GM21737 (cell line): ENCODE measurements around the gene IGFBP6.

Experiments
- ATAC-seq: cut with Tn5 transposase; IDR thresholded peaks from one replicate; pipeline ENCODE4 v1.9.1; 2021; ENCODE audit warnings: mild to moderate bottlenecking, moderate library complexity; ENCODE audit not compliant: unreplicated experiment

IGFBP6 gene

DNA sequence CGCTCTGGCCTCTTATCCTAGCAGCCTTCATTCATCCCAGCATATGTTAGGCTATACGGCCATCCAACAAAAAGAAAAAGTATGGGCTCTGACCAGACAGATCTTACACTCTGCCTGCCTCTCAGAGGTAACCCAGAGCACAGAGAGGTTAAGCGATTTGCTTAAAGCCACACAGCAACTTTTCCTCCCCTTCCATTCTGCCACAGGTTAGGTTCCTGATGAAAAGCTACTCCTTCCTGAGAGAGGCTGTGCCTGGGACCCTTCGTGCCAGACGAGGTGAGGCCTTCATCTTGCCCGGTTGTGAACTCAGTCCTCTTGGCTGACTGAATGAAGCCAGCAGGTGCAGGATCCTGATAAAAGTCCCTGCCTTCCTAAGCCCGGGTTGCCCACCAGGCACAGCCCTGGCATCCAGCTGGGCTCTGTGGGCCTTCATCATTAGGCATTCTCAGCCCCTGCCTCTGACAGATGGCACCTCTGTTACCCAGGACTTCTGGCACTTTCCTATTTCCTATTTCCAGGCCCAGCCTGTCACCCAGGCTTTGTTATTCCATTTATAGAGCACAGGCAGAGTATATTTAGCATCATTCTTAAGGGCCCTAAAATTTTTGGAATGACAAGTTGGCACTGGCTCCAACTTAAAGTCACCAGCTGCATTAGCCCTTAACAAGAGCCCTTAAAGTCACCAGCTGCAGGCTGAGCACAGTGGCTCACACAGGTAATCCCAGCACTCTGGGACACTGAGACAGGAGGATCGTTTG, 18.6 kb downstream of the IGFBP6 start:
- no peak for ATAC-seq

DNA sequence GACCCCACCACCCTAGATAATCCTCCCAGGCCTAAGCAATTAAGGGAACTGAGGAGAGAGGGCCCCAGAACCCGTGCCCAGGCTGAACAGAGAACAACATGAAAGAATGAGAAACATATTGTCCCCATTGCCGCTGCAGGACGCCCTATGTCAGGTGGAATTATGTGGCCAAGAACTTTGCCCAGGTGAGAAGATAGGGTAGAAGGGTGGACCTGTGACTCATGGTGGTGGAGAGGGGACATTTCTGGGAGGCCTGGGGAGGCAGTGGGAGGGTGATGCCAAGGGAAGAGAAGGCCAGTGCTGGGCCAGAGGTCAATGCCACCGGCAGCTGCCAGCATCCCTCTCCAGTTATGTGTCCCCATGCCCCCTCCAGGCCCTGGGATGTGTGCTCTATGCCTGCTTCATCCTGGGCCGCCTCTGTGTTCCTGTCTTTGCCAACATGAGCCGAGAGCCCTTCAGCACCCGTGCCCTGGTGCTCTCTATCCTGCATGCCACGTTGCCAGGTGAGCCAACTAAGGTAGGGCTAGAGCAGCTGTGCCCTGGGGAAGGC, 21.4 kb downstream of the IGFBP6 start:
- no peak for ATAC-seq

DNA sequence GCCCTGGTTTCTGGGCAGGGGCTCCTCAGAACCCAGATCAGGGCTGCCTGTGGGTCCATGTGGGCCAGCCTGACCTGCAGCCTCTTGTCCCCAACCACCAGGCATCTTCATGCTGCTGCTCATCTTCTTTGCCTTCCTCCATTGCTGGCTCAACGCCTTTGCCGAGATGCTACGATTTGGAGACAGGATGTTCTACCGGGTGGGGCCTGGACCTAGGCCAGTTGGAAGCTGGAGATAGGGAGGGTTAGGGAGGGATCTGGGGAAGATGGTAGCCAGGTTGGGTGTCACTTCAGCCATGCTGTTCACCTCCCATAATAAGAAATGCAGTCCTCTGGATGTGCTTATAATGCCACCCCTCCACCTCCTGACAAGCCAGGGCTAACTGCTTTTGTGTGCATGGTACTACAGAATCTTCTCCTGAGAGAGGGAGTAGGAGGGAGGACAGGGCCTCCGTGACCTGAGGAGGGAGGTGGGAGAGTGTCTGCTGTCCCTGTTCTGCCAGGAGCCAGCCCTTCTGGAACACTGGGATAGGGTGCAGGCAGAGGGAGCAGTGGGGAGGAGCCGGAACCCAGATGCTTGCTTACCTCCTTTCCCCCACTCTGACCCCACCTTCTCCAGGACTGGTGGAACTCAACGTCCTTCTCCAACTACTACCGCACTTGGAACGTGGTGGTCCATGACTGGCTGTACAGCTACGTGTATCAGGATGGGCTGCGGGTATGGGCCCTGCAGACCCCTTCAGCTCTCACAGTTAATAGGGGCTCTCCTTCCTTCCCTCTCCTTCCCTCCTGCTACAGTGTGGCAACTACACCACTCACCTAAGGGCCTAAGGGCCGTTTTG, 23.4 kb downstream of the IGFBP6 start:
- no peak for ATAC-seq

DNA sequence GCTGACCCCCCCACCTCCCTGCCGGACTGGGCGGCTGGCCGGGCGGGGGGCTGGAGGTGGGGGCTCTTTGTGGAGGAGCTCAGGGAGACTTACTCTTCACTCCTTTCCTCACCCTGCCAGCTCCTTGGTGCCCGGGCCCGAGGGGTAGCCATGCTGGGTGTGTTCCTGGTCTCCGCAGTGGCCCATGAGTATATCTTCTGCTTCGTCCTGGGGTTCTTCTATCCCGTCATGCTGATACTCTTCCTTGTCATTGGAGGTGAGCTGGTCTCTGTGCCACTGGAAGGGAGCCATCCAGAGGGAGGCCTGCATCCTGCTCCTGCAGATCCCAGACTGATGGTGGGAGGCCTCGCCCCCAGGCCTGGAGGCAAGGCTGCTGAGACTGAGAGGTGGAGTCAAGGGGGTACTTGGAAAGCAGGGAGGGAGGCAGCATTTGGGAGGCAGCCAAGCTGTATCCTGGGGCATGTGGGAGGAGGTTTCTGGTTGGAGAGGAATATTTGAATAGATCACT, 25.5 kb downstream of the IGFBP6 start:
- ATAC-seq, result no peak

DNA sequence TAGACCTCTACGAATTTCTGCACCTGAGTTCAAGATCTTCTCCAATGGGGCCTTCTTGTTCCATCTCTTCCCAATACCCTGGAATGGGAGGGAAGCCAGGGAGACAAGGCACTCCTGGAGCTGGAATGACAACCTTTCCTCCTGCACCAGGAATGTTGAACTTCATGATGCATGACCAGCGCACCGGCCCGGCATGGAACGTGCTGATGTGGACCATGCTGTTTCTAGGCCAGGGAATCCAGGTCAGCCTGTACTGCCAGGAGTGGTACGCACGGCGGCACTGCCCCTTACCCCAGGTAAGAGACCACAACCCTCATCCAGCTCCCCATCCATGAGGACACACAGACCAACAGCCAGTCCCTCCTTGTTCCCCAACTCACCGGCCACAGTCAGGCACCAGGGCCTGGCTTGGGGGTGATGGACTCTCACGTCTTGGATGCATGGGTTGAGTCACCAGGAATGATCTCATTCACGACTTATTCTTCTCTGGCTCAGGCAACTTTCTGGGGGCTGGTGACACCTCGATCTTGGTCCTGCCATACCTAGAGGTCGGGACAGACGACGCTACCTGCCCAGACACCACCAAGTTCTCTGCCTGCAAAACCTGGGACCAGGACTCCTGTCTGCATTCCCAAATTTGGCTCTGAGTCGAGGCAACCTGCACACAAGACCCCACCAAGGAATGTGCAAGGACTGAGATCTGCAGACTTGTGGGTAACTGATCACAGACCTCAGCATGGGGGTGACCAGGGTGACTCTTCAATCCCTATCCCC, 26.3 kb downstream of the IGFBP6 start:
- no peak for ATAC-seq

DNA sequence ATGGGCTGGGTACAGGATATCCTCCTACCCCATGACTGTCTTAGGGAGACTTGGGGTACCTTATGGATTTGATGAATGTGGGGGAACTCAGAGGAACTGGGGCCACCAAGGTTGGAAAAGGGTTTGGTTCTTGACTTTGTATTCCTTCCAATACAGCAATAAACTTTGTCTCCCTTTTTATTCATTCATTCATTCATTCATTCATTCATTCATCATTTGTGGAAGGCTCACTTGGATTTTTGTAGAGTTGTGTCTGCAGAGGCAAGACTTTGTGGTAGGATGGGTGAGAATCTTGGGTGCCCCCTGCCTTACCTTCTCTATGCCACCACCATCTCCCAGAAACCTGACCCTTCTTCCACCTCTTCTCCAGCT, 26.9 kb downstream of the IGFBP6 start:
- no peak for ATAC-seq

DNA sequence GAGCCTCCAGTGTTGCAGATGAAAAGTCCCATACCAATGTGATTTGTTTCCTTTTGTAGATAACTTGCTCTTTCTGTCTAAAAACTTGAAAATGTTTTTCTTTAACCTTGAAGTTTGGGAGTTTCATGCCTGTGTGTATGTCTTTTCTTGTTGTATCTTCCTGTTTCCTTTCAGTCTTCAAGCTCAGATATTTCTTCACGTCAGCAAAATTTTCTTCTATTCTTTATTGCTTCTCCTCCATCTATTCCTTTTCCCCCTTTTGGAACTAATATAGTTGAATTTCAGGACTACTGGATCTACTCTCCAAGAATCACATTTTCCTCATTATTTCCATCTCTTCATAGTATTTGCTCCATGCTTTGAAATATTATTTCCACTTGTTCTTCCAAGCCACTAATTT, 29.7 kb downstream of the IGFBP6 start:
- ATAC-seq, result no peak

DNA sequence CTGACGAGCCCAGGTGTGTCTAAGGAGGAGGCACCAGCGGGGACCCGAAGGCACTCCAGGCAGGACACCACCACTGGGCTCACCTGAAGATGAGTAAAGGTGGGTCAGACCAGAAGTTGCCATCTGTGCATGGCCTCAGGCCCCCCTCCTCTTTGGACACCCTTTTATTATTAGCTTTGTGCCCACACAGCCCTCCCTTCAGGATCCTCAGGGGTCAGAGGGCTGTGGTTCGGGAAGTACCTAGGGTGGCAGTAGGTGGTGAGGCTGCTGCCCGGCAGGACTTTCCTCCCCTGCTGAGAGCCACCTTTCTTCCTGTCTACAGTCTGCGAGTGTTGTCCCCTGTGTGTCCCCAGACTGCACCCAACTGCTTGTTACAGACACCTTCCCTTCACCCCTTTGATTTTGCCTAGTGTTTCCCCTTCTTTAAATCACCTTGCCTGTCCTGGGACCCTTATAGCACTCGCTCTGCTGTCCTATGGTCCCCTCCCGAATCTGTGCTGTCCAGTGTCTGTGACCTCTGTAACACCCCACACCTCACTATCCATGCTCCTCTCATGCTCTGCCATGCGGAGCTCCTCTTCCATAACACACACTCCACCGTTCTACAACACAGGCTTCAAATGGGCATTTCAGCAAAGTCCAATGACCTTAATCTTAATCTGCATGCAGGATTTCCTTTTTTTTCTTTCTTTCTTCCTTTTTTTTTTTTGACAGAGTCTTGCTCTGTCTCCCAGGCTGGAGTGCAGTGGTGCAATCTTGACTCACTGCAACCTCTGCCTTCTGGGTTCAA, 31.5 kb downstream of the IGFBP6 start:
- no peak for ATAC-seq

DNA sequence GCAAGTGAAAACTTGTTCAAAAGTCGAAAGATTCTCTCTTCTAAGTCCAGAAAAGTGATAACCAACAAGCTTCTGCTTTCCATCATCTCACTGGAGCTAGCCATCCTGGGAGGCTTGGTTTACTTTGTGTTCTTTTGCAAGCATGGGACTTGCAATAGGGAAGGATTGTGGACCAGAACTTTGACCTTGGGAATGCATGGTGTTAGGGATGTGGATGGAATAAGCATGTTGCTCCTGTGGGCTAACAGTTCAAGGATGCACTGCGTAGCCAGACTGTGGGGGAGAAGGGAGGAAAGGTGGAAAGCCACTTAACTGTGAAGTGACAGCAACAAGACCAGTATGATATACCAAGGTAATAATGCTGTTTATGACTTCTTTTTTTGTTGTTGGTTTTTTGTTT, 34.4 kb downstream of the IGFBP6 start:
- ATAC-seq, result no peak

DNA sequence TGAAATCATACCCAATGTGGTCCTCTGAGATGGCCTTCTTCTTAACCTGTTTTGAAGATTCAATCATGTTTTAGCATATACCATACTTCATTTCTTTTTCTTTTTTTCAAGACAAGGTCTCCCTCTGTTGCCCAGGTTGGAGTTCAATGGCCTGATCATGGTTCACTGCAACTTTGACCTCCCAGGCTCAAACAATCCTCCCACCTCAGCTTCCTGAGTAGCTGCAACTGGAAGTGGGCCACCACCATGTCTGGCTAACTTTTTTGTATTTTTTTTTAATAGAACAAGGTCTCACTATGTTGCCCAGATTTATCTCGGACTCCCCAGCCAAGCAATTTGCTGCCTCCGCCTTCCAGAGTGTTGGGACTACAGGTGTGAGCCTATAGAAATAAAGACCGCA, 36.3 kb downstream of the IGFBP6 start:
- ATAC-seq, result no peak

DNA sequence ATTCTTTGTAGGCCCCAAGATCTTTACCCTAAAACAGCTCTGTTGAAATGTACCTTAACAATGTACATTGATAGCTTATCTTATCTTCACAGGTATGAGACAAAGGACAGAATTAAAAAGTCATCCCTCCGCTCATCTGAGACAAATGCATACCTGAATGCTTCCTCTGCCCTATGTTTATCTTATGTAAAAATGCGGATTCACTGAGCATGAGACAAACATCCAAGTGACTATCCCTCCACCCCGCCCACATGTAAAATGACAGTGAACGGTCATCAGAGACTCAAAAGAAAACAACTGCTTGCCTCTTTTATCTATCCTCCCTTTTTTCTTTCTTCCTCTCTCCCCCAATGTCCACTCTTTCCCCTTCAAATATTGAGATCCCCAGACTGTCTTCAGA, 45.9 kb downstream of the IGFBP6 start:
- no peak for ATAC-seq

DNA sequence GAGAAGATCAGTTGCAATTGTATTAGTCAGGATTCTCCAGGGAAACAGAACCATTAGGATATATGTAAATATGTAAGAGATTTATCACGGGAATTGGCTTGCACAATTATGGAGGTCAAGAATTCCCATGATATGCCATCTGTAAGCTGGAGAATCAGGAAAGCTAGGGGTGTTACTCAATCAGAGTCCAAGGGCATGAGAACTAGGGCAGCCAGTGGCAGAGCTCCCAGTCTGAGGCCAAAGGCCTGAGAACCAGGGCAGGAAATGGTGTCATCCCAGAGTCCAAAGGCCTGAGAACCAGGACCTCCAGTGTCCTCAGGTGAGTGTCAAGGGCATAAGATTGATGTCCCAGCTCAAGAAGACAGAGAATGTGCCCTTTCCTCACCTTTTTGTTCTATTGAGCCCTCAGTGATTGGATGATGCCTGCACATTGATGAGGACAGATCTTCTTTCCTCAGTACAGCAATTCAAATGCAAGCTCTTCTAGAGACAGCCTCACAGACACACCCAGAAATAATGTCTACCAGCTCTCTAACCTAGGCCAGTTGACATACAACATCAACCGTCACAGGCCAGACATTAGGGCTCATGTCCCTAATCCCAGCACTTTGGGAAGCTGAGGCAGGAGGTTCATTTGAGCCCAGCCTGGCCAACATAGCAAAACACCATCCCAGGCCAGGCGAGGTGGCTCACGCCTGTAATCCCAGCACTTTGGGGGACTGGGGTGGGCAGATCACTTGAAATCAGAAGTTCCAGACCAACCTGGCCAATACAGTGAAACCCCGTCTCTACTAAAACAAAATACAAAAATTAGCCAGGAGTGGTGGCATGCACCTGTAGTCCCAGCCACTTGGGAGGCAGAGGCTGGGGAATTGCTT, 48.2 kb downstream of the IGFBP6 start:
- ATAC-seq, result no peak

DNA sequence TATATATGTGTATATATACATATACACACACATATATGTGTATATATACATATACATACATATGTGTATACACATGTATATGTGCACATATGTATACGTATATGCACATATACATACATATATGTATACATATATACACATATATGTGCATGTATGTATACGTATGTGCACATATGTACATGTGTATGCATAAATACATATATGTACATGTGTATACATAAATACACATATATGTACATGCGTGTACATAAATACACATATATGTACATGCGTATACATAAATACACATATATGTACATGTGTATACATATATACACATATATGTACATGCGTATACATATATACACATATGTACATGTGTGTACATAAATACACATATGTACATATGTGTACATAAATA, 49.7 kb downstream of the IGFBP6 start:
- no peak for ATAC-seq

DNA sequence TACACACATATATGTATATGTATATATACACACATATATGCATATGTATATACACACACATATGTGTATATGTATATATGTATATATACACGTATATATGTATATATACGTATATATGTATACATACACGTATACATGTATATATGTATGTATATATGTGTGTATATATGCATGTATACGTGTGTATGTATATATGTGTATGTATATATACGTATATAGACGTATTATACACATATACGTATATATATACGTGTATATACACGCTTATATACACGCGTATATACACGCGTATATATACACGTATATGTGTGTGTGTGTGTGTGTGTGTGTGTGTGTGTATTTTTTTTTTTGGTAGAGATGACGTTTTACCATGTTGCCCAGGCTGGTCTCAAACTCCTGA, 50.2 kb downstream of the IGFBP6 start:
- no peak for ATAC-seq

DNA sequence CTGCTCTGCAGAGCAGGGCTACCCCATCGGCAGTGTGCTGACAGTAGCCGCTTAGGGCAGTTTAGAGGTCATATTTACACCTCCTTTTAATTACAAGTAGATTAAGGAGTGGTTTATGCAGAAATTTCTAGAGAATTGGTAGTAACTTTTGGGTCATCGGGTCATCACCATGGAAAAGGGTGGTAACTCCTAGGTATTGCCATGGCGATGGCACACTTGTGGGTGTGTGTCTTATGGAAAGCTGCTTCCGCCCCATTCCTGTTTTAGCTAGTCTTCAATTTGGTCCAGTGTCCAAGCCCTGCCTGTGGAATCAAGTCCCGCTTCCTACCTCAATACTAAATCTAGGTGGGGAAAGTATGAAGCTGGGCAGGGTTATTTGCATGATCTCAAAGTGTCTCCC, 53.6 kb downstream of the IGFBP6 start:
- ATAC-seq, result no peak
